ENCODE results near the gene DSC1. TPM values are rescaled to one million over a fixed set of nuclear protein-coding genes. Genes with fewer than 3 reads are reported as not detected.

DSC1 gene
- total RNA-seq, 1 donor from 2014 or later, result not detected

- TF ChIP-seq, protein P1, sequence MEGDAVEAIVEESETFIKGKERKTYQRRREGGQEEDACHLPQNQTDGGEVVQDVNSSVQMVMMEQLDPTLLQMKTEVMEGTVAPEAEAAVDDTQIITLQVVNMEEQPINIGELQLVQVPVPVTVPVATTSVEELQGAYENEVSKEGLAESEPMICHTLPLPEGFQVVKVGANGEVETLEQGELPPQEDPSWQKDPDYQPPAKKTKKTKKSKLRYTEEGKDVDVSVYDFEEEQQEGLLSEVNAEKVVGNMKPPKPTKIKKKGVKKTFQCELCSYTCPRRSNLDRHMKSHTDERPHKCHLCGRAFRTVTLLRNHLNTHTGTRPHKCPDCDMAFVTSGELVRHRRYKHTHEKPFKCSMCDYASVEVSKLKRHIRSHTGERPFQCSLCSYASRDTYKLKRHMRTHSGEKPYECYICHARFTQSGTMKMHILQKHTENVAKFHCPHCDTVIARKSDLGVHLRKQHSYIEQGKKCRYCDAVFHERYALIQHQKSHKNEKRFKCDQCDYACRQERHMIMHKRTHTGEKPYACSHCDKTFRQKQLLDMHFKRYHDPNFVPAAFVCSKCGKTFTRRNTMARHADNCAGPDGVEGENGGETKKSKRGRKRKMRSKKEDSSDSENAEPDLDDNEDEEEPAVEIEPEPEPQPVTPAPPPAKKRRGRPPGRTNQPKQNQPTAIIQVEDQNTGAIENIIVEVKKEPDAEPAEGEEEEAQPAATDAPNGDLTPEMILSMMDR (IDR thresholded peaks at IDR 0.05; ENCODE audit: partially characterized antibody, unreplicated experiment), result no peak
- DNase-seq, result peak; percentile 80
- peak overlapping the region; percentile 98 for H3K4me3 Mint-ChIP-seq (ENCODE audit: unreplicated experiment)
- H3K9me3 Mint-ChIP-seq (ENCODE audit: unreplicated experiment), result peaks cover 22% of the 10 kb centered on the region
- H3K36me3 Mint-ChIP-seq (ENCODE audit: unreplicated experiment), result no peaks in the 10 kb centered on the region
- peak overlapping the region; percentile 98 for H3K27ac Mint-ChIP-seq (ENCODE audit: unreplicated experiment)
- peaks cover 17% of the 10 kb centered on the region for H3K27me3 Mint-ChIP-seq (ENCODE audit: unreplicated experiment)
- H3K4me1 Mint-ChIP-seq (ENCODE audit: low read depth, unreplicated experiment), result peaks cover 29% of the 10 kb centered on the region
These were observed 61.3 kb downstream of the DSC1 start for GRCh38 chr18:31101183-31102024.

DNA sequence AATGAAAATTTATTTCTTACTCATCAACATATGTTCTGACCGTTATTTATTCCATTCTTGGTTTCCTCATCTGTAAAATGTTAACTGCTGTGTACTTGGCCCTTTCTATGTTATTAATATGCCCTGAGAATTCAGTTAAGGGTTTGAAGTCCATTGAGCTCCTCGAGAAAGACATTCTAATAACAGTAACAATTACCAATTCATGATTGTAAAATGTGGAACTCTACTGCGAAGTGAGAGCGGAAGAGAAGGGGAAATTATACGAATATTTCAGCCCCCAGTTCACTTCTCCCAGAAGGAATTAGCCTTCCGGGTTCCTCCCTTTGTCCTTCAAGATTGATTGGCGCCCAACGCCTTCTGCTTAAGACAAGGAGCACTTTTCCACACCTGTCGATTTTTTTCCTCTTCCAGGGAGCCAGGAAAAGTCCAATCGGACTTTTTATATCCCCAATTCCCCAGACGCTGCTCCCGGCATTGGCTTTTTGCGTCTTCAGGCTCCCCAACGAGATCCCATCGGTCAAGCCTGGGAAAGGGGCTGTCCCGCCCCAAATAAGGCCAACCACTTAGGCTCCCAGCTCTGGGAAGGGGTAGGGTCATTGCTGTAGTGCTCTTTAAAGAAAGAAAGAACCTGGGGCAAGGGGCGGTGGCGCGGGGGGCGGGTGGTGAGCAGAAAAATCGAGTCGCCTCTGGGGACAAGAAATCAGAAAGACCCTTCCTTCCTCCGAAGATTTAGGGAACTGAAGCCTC, 62.0 kb downstream of the DSC1 start:
- peak overlapping the region; percentile 98 for H3K27ac Mint-ChIP-seq (ENCODE audit: unreplicated experiment)
- peaks cover 17% of the 10 kb centered on the region for H3K27me3 Mint-ChIP-seq (ENCODE audit: unreplicated experiment)
- TF ChIP-seq, protein P1 (IDR thresholded peaks at IDR 0.05; ENCODE audit: partially characterized antibody, unreplicated experiment), result no peak
- H3K4me3 Mint-ChIP-seq (ENCODE audit: unreplicated experiment), result peak overlapping the region; percentile 98
- H3K4me1 Mint-ChIP-seq (ENCODE audit: low read depth, unreplicated experiment), result peaks cover 29% of the 10 kb centered on the region
- H3K36me3 Mint-ChIP-seq (ENCODE audit: unreplicated experiment), result no peaks in the 10 kb centered on the region
- H3K9me3 Mint-ChIP-seq (ENCODE audit: unreplicated experiment), result peaks cover 22% of the 10 kb centered on the region
- peak; percentile 63 for DNase-seq

GRCh38 chr18:31099450-31100230, 63.0 kb downstream of the DSC1 start:
- TF ChIP-seq, protein P1 (IDR thresholded peaks at IDR 0.05; ENCODE audit: partially characterized antibody, unreplicated experiment), result no peak
- H3K4me3 Mint-ChIP-seq (ENCODE audit: unreplicated experiment), result peak overlapping the region; percentile 98
- no peak for DNase-seq
- H3K4me1 Mint-ChIP-seq (ENCODE audit: low read depth, unreplicated experiment), result peaks cover 27% of the 10 kb centered on the region
- peaks cover 14% of the 10 kb centered on the region for H3K27me3 Mint-ChIP-seq (ENCODE audit: unreplicated experiment)
- H3K27ac Mint-ChIP-seq (ENCODE audit: unreplicated experiment), result peak overlapping the region; percentile 98
- H3K36me3 Mint-ChIP-seq (ENCODE audit: unreplicated experiment), result no peaks in the 10 kb centered on the region
- peaks cover 20% of the 10 kb centered on the region for H3K9me3 Mint-ChIP-seq (ENCODE audit: unreplicated experiment)

- Mint-ChIP-seq H3K27me3 (ENCODE audit: unreplicated experiment) (peaks cover 14% of the 10 kb centered on the region), H3K36me3 (ENCODE audit: unreplicated experiment) (no peaks in the 10 kb centered on the region), H3K9me3 (ENCODE audit: unreplicated experiment) (peaks cover 20% of the 10 kb centered on the region), H3K27ac (ENCODE audit: unreplicated experiment) (no peak overlapping the region), H3K4me3 (ENCODE audit: unreplicated experiment) (peak overlapping the region; percentile 98), H3K4me1 (ENCODE audit: low read depth, unreplicated experiment) (peaks cover 21% of the 10 kb centered on the region)
- DNase-seq, result no peak
- TF ChIP-seq, protein P1 (IDR thresholded peaks at IDR 0.05; ENCODE audit: partially characterized antibody, unreplicated experiment), result no peak
These were observed 63.8 kb downstream of the DSC1 start for GRCh38 chr18:31098878-31099277.
